AG04449 (cell line): Measurements from ENCODE around the gene CTNNA2.

Experiments used
- CTCF ChIA-PET: fragments of 350-600 bp; formaldehyde crosslinking; extraction: SDS; loops from one replicate; lab custom pipeline; 2021; ENCODE audit warnings: antibody characterized with exemption; lab: Yijun Ruan, JAX
- POLR2A ChIA-PET: fragments of 400-600, 350-600 bp; formaldehyde crosslinking; extraction: SDS; loops from one replicate; lab custom pipeline; 2020; ENCODE audit warnings: antibody characterized with exemption, inconsistent platforms; lab: Yijun Ruan, JAX
- DNase-seq: peaks from one replicate; pipeline ENCODE4 v3.0.0-alpha.2; 2010; ENCODE audit warnings: low read depth, low spot score
- H3K4me3 ChIP-seq: 2 replicates; pipeline ENCODE4 v1.5.1; 2011; ENCODE audit warnings: low read depth, mild to moderate bottlenecking, control low read depth, low read length
- TF ChIP-seq, protein P1 (sequence below): IDR thresholded peaks from one replicate; pipeline ENCODE4 v1.5.1; 2011; ENCODE audit warnings: mild to moderate bottlenecking, moderate library complexity, low read length, control low read depth, inconsistent platforms; ENCODE audit not compliant: insufficient read depth; ENCODE audit errors: missing control alignments

CTNNA2 gene

DNA sequence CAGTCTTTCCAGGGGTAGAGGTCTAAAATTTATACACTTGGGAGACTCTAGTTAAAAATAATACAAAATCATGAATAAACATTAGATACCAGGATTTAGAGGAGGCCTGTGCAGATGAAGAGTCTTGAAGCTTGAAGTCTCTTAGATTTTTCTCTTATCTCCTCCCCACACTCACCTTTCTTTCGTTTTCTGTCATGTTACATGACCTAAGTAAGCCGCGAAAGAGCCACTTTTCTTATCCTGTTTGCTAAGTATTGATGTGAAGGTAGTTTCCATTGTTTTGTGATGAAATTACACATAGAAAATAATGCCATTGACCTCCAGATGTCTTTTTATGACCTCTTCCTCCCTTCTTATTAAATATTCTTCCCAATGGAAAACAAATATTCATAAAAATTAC is 423.9 kb downstream of the CTNNA2 start:
- TF ChIP-seq, protein P1, sequence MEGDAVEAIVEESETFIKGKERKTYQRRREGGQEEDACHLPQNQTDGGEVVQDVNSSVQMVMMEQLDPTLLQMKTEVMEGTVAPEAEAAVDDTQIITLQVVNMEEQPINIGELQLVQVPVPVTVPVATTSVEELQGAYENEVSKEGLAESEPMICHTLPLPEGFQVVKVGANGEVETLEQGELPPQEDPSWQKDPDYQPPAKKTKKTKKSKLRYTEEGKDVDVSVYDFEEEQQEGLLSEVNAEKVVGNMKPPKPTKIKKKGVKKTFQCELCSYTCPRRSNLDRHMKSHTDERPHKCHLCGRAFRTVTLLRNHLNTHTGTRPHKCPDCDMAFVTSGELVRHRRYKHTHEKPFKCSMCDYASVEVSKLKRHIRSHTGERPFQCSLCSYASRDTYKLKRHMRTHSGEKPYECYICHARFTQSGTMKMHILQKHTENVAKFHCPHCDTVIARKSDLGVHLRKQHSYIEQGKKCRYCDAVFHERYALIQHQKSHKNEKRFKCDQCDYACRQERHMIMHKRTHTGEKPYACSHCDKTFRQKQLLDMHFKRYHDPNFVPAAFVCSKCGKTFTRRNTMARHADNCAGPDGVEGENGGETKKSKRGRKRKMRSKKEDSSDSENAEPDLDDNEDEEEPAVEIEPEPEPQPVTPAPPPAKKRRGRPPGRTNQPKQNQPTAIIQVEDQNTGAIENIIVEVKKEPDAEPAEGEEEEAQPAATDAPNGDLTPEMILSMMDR, result no peak
- no peak for DNase-seq
- ChIA-PET POLR2A (no interaction called here), CTCF (interaction anchor here (0.8 to 1.6 kb wide), 8 partner anchors 10 to 562 kb away, joined by 3 to 5 read pairs (median 3); no protein-coding TSS in a partner anchor)
- no peak overlapping the region for H3K4me3 ChIP-seq

DNA sequence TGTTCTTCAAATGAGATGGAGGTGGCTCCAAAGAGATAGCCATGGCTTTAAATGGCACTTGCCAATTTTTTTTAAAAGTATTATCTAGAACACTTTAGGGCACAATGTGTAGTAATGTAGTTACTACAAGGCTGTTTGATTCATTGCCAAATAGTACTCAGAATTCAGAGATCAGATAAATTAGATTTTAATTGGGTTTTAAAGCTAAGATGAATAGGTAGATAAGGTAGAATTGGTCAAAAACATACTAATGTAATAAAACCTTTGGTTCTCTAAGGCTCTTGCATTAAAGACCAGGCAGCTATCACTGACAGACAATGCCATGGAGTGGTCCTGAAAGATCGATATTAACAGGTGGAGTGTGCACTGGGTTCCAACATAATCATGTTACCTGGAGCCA is 425.8 kb downstream of the CTNNA2 start:
- TF ChIP-seq, protein P1, result no peak
- no peak overlapping the region for H3K4me3 ChIP-seq
- POLR2A ChIA-PET, result no interaction called here
- CTCF ChIA-PET, result interaction anchor here (1.1 to 1.7 kb wide), 5 partner anchors 8 to 296 kb away, joined by 3 to 9 read pairs (median 3); no protein-coding TSS in a partner anchor
- DNase-seq, result no peak

DNA sequence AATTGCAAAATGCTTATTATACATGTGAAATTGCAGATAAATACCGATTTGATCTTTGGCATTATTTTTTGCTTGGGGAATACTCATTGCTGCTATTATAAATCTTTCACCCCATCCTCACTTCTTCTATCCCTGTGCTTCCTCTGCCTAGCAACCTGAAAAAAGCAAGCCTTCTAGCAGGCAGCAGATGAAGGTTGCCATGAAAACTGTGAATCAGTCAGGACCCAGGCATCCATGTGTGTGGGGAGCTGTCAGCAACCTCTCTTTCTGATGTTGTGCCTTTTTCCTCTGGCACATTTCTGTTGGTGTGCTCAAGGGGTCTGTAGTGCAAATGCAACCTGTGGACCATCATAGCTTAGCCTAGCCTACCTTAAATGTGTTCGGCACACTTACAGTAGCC is 427.5 kb downstream of the CTNNA2 start:
- CTCF ChIA-PET, result interaction anchor here (0.9 to 1.1 kb wide), 2 partner anchors 131 to 299 kb away, joined by 3 to 6 read pairs; no protein-coding TSS in a partner anchor
- POLR2A ChIA-PET, result no interaction called here
- H3K4me3 ChIP-seq, result no peak overlapping the region
- DNase-seq, result no peak
- TF ChIP-seq, protein P1, result no peak

DNA sequence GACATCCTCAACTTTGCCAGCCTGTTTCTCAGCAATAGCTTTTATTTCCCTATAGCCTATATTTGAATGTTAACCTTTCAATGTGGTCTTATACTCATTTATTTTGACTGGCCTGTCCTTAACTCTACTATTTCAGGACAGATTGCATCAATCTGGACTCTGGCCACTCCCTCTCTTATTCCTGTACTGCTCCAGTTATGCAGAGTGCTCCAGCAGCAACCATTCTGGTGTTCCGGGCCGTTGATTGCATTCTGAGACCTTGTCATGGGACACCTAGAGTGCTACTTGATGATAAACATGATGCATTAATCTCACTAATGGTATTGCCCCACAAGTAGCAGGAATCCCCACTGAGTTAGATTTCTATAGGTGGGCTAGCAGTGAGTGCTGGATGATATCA is 428.3 kb downstream of the CTNNA2 start:
- TF ChIP-seq, protein P1, result no peak
- DNase-seq, result no peak
- ChIA-PET CTCF (interaction anchor here (1.1 kb wide), 1 partner anchor 298 kb away, joined by 6 read pairs; no protein-coding TSS in a partner anchor), POLR2A (no interaction called here)
- H3K4me3 ChIP-seq, result no peak overlapping the region

DNA sequence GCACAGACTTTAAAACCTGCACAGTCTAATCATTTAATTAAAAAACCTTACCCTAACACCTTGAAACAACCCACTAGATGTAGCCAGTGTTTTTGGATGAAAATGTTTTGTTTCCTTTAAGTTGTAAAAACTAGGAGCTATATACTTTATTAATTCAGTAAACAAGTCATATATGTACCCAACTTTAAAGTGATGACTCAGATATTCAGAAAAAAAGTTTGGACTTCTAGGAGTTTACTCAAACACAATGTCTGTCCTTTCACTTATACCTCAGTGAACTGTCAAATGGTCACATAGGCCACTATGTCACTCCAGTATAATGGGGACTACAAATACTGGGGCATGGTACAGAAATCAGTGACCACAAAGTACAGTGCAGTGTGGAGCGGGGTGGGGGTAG is 431.4 kb downstream of the CTNNA2 start:
- no peak for DNase-seq
- ChIA-PET POLR2A (no interaction called here), CTCF (no interaction called here)
- TF ChIP-seq, protein P1, result no peak
- H3K4me3 ChIP-seq, result no peak overlapping the region

DNA sequence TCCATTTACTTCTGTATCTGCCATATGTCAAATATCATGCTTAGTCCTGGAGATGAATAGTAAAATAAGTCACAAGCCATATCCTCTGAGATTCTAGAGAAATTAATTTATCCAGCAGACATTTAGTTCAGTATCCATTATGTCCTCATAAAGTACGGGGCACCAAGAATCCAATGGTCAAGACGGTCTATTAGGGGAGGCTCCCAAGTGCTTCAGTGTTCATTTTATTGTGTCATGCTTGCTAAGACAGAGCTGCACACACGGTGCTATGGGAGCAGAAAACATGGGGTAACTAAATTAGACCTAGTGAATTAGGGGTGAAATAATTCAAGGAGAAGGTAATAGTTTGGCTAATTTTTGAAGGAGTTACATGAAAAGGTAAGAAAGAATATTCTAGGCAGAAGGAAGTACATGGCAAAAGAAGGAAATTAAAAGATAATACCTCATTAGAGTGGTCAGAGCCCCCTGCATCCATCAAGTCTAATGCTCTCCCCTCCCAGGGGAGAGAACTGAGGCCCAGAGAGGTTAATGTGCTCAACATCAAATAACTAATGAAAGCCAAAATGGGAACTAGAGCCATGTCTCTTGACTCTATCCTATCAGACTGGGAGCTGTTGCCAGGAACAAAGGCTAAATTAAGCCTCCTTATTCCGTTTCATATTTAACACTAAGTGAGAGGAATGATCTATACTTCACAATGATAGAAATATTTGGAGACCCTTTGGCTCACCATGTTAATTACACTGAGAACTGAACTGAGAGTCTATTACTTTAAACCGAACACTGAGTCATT is 433.0 kb downstream of the CTNNA2 start:
- ChIA-PET CTCF (interaction anchor here (1.0 kb wide), 1 partner anchor 8 kb away, joined by 4 read pairs; no protein-coding TSS in a partner anchor), POLR2A (no interaction called here)
- H3K4me3 ChIP-seq, result no peak overlapping the region
- DNase-seq, result no peak
- TF ChIP-seq, protein P1, result no peak
